GM21447 (cell line): ENCODE results near the gene ADARB1.

Experiments
- ATAC-seq: cut with Tn5 transposase; IDR thresholded peaks from one replicate; pipeline ENCODE4 v1.9.1; 2021; ENCODE audit not compliant: unreplicated experiment

ADARB1 gene

DNA sequence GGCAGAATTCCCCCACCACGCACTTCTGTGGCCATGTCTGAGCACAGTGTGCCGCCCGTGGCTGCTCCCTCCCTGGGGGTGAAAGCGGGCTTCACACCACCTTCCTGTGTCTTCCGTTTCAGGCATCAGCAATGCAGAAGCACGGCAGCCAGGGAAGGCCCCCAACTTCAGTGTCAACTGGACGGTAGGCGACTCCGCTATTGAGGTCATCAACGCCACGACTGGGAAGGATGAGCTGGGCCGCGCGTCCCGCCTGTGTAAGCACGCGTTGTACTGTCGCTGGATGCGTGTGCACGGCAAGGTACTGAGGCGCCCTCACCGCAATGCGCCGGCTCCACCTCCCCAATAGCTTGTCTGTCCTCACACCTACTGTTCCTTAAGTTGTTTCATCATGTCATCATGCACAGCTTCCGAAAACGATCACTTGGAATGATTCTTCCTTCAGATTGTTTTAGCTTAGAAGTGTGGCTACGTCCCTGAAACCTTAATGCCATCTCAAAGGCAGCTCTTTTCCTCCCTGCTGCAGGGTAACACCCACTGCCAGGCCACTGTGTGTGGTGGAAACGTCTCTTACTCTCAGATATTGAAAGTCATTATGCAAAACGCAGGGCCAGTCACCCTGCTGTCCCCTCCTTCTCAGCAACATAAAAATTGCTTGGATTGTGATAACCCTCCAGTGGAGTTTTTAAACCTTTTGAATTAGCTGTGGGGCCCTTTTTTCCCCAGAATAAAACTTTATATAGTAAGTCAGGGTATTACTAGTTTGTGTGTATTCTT lies 146.5 kb downstream of the ADARB1 start:
- no peak for ATAC-seq

GRCh38 chr21:45222001-45222400 lies 147.6 kb downstream of the ADARB1 start:
- no peak for ATAC-seq

DNA sequence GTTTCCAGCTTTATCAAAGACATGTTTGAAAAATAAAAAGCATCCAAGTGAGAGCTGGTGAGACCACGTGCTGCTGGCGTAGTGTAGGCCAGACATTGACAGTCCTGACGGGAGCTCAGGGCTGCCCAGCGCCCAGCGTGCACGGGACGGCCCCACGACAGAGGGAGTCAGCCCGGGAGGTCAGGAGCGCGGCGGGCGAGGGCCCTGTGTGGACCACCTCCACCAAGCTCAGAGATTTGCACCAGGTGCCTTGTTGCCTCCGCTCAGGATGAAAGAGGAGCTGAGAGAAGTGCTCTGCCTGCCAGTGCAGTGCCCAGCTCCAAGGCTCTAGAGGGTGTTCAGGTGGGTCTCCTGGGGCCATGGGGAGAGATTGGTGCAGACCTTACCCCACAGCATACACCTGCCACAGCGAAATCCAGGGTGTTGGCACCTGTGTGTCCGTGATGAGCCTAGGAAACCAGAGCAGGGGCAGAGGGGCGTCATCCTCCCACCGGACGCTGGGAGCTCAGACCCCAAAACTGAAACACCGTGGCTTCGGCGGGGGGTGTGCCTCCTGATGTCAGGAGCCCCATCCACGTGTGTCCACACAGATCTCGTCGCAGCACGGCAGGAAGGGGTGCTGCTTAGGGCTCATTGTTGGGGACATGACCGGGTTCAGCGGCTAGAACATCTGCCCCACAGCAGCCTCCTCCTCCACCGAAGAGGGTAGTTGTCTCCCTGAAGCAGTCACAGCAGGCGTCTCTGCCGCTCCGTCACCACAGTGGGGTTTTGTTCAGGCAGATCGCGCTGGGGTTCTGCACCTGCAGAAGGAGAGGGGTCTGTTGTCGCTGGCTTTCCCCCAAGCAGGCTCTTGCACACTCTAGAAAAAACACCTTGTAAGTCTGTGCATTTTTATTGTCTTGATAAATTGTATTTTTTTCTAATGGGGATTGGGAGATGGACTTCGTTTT lies 149.1 kb downstream of the ADARB1 start:
- no peak for ATAC-seq

DNA sequence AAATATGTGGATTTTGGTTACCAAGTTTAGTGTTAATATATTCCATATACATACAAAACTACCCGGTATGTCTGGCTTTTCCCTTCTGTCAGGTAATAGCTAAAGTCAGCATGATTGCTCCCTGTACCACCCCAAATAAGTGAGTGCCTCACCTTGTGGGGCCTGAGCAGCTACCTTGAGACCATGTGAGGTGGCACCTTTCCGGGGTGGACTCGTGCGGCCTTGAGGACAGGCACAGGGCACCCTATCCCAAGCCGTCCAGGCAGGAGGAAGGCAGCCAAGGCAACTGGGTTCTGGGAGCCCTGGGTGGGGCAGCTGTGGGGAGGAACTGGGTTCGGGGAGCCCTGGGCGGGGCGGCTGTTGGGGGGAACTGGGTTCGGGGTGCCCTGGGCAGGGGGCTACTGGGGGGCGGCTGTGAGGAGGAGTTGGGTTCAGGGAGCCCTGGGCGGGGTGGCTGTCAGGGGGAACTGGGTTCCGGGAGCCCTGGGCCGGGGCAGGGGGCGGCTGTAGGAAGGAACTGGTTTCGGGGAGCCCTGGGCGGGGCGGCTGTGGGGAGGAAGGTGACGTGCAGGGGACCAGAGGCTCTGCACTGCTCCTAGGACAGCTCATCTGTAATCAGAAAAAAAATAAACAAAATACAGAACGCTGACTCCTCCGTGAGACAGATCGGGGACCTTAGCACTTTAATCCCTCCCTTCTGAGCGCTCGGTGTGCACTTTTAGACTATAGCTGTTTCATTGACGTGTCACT lies 150.0 kb downstream of the ADARB1 start:
- no peak for ATAC-seq

DNA sequence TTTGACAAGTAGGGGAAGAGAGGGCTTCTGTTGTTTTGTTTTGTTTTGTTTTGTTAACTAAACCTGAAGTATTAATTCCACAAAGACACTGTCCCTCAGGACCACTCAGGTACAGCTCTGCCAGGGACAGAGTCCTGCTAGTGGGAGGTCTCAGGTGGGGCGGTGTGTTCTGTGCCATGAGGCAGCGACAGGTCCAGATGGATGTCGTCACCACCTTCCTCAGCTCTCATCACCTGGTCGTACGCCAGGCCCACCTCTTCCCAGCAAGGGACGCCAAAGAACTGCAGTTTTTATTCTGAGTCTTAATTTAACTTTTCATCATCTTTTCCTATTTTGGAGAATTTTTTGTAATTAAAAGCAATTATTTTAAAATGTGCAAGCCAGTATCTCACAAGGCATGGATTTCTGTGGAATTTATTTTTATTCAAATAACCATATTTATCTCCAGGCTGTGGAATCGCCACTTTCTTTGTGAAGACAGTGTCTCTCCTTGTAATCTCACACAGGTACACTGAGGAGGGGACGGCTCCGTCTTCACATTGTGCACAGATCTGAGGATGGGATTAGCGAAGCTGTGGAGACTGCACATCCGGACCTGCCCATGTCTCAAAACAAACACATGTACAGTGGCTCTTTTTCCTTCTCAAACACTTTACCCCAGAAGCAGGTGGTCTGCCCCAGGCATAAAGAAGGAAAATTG lies 150.8 kb downstream of the ADARB1 start:
- no peak for ATAC-seq

DNA sequence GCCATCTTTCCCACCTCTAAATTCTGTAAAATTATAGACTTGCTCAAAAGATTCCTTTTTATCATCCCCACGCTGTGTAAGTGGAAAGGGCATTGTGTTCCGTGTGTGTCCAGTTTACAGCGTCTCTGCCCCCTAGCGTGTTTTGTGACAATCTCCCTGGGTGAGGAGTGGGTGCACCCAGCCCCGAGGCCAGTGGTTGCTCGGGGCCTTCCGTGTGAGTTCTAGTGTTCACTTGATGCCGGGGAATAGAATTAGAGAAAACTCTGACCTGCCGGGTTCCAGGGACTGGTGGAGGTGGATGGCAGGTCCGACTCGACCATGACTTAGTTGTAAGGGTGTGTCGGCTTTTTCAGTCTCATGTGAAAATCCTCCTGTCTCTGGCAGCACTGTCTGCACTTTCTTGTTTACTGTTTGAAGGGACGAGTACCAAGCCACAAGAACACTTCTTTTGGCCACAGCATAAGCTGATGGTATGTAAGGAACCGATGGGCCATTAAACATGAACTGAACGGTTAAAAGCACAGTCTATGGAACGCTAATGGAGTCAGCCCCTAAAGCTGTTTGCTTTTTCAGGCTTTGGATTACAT lies 151.5 kb downstream of the ADARB1 start:
- no peak for ATAC-seq

DNA sequence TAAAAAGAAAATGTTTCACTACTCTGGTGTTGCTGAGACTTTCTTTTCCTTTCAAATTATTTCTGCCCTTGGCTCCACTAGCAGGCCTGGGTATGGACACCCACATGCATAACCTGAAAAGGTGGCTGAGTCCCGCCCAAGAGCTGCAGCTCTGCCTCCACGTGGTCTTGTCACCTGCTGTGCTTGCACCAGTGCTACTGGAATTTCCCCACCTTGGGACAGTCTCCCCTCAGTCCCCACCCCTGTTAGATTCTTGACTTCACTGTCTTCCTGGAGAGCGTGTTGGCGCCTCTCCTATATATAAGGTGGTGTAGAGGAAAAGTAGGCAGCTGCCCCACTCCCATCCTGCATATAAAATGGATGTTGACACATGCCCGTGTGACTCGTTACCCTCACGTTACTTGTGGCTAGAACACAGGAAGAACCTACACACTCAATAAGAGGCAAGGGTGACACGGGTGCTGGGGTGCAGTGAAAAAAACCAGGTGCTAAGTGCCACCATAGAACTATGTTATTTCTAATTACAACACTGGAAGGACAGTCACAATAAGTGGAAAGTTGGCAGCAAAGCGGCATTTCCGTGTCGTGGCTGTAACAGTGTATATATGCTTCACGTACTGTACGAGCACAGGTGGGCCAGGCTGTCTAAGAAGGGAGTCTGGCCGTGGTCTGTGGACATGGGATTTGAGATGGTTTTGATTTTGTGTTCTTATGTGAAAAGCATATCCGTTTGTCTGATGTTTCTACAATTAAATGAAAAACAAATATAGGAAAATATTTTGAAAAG lies 152.4 kb downstream of the ADARB1 start:
- no peak for ATAC-seq

GRCh38 chr21:45227735-45228134 lies 153.4 kb downstream of the ADARB1 start:
- ATAC-seq: no peak

- ATAC-seq: no peak
These were observed 153.8 kb downstream of the ADARB1 start for GRCh38 chr21:45228171-45228641.

- ATAC-seq: no peak
These were observed 154.4 kb downstream of the ADARB1 start for GRCh38 chr21:45228656-45229240.

DNA sequence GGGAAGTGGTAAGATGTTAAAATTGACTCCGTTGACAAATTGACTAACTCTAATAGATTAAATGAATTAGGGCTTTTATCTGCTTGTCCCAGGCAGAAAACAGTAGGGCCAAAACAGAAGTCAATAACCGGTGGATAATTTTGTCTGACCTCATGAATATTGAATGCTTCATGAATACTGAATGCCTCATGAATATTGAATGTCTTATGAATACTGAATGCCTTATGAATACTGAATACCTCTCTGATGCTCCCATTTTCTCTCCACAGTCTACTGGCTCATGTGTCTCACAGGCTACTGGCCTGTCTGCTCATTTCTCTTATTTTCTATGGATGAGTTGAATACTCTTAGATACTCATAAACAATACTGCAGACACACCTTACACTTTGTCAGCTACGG lies 157.3 kb downstream of the ADARB1 start:
- no peak for ATAC-seq

GRCh38 chr21:45234127-45234526 lies 159.7 kb downstream of the ADARB1 start:
- no peak for ATAC-seq

DNA sequence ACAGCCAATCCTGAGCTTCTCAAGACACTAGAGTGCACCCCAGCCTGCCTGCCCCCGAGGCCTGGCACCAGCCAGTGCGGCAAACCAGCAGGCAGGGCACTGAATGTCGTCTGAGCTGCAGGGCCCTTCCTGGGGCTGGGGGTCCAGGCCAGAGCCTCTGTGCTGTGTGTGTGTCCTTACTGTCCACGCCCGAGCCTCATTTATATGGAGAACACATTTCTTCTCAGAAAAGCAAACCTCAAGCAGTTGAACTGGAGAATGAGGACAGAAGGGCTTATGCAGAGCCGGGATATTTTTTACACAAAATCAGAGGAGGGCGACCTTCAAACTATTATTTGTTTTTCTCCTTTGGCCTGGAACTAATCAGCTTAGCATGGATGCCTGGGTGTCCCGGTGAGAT lies 160.6 kb downstream of the ADARB1 start:
- no peak for ATAC-seq

DNA sequence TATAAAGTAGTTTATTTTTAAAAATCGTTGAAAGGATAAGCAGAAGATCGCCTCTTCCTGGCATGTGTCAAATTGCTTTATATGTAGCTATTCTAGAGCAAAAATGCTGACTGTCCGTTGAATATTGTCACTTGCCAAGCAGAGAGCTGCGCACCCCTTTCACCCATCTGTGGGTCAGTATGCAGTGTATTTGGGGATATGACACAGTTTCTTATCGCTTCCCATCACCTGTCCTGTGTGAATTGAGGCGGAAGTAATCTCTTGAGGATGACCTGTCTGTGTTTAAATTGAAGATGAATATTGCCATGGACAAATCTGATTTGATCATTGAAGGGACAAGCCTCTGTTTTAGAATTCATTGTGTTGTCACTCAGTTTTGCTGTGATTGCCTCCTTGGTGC lies 161.1 kb downstream of the ADARB1 start:
- no peak for ATAC-seq

DNA sequence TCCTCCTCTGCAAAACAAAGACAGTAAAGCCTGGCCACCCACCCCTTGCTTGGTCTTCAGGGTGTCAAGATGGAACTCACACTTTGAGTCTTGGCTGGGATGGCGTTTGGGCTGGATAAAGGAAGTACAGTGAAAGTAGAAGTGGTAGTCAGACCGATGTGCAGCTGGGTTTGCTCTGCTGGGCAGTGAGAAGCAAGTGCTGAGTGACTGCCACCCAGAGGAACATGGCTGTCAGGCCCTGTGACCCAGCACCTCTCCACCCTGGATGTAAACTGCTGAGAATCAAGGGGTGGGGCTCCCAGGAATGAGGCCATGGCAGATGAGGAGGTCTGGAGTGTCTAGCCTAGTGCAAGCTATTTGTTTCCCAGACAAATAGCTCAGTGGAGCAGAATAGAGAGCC lies 162.1 kb downstream of the ADARB1 start:
- ATAC-seq: no peak

- ATAC-seq: no peak
These were observed 163.0 kb downstream of the ADARB1 start for GRCh38 chr21:45237401-45237800.

- no peak for ATAC-seq
These were observed 167.0 kb downstream of the ADARB1 start for GRCh38 chr21:45241357-45241756.

- ATAC-seq: no peak
These were observed 169.2 kb downstream of the ADARB1 start for GRCh38 chr21:45243603-45244002.

DNA sequence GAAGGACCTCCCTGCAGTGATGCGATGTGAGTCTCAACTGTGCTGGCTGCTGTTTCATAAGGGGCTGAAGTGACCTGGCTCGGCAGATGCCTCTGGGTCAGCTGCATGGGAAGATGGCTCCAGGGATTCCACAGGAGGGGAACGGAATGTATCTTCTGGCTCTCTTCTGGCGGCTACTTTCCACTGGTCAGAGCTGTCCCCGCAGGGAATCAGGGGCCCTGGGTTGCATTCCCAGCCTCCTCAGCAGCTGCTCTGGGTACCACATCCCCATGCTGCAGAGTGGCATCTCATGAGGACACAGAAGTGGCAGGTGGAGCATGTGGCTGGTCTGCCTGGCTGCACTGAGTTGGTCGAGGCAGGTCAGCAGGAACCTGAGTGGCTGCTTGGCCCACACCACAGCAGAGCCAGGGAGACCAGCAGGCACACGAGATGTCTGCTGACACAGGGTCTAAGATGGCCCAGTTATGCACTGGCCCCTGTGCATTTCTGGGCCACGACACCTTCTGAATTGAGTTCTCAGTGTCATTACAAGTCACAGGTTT lies 170.5 kb downstream of the ADARB1 start:
- ATAC-seq: no peak
